ENCODE data around the gene MRPL52.

DNA sequence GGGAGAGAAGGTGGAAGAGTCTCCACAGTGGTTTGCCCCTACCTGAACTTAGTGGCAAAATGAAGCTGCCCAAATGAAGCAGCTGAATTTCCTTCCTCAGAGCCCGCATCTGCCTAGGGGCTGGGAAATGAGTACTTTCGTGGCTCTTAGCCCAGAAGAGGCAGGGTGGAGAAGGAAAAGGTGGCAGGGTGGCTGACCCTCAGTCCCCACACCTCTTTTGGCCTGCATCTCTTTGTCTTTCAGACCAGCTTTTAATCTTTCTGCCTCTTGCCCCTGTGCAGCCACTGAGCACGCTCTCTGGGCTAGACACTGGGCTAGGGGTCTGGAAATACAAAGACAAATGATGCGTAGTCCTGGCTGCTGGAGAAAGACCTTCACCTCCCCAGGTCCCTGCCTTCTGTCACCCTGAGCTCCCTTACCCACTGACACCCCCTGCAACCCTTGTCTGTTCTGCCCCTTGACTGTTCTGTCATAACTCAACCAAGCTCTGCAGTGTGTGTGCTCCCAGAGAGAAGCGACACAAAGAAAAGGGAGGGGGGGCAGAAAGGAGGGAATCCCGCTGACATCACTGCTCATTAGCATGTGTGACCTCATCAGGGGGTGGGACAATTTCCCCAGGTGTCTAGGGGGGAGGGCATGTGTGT is 53.0 kb downstream of the MRPL52 start:
- TF ChIP-seq TAF1 (IDR thresholded peaks at IDR 0.05; ENCODE audit: low read depth) (no peak), RAD21 (IDR thresholded peaks at IDR 0.05; ENCODE audit: low read depth) (no peak), EP300 (IDR thresholded peaks at IDR 0.05; ENCODE audit: borderline replicate concordance) (no peak), USF1 (IDR thresholded peaks at IDR 0.05) (no peak), CEBPB (IDR thresholded peaks at IDR 0.05) (no peak), MAX (IDR thresholded peaks at IDR 0.05) (no peak), FOXM1 (IDR thresholded peaks at IDR 0.05; ENCODE audit: borderline replicate concordance, low read depth) (no peak)
- TF ChIP-seq, protein P1, sequence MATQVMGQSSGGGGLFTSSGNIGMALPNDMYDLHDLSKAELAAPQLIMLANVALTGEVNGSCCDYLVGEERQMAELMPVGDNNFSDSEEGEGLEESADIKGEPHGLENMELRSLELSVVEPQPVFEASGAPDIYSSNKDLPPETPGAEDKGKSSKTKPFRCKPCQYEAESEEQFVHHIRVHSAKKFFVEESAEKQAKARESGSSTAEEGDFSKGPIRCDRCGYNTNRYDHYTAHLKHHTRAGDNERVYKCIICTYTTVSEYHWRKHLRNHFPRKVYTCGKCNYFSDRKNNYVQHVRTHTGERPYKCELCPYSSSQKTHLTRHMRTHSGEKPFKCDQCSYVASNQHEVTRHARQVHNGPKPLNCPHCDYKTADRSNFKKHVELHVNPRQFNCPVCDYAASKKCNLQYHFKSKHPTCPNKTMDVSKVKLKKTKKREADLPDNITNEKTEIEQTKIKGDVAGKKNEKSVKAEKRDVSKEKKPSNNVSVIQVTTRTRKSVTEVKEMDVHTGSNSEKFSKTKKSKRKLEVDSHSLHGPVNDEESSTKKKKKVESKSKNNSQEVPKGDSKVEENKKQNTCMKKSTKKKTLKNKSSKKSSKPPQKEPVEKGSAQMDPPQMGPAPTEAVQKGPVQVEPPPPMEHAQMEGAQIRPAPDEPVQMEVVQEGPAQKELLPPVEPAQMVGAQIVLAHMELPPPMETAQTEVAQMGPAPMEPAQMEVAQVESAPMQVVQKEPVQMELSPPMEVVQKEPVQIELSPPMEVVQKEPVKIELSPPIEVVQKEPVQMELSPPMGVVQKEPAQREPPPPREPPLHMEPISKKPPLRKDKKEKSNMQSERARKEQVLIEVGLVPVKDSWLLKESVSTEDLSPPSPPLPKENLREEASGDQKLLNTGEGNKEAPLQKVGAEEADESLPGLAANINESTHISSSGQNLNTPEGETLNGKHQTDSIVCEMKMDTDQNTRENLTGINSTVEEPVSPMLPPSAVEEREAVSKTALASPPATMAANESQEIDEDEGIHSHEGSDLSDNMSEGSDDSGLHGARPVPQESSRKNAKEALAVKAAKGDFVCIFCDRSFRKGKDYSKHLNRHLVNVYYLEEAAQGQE (IDR thresholded peaks at IDR 0.05; ENCODE audit: low read depth), result no peak
